GM19239 (cell line): Measurements from ENCODE around the gene DAZAP1.
"Not testable (repeated sequence)": the region's sequence is repeated elsewhere in the genome, so short reads cannot be mapped to it uniquely, and the experiment has no call there.

Source experiments
- DNase-seq: peaks from one replicate; pipeline ENCODE4 v3.0.0; 2011; ENCODE audit warnings: low spot score; ENCODE audit not compliant: insufficient read length
- FAIRE-seq: peaks from 2 replicates; lab custom pipeline; 2011; peaks lifted over from hg19 to GRCh38; lab: Jason Lieb, UNC

Gene DAZAP1

DNA sequence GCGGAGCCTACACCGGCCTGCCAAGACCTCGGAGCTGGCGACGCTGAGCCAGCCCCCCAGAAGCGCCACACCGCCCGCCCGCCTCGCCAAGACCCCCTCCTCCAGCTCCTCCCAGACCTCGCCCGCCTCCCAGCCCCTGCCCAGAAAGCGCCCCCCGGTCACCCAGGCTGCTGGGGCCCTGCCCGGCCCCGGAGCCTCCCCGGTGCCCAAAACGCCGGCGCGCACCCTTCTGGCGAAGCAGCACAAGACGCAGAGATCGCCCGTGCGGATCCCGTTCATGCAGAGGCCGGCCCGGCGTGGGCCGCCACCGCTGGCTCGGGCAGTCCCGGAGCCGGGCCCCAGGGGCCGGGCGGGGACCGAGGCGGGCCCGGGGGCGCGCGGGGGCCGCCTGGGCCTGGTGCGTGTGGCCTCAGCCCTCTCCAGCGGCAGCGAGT is 61.5 kb downstream of the DAZAP1 start:
- FAIRE-seq: no peak
- no peak for DNase-seq

DNA sequence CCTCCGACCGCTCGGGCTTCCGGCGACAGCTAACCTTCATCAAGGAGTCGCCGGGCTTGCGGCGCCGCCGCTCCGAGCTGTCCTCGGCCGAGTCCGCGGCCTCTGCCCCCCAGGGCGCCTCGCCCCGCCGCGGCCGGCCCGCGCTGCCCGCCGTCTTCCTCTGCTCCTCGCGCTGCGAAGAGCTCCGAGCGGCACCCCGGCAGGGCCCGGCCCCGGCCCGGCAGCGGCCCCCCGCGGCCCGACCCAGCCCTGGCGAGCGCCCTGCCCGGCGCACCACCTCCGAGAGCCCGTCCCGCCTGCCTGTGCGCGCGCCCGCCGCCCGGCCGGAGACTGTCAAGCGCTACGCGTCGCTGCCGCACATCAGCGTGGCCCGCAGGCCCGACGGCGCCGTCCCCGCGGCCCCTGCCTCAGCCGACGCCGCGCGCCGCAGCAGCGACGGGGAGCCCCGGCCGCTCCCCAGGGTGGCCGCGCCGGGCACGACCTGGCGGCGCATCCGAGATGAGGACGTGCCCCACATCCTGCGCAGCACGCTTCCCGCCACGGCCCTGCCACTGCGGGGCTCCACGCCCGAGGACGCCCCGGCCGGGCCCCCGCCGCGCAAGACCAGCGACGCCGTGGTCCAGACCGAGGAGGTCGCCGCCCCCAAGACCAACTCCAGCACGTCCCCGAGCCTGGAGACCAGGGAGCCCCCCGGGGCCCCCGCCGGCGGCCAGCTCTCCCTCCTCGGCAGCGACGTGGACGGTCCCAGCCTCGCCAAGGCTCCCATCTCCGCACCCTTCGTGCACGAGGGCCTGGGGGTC is 62.1 kb downstream of the DAZAP1 start:
- DNase-seq: no peak
- no peak for FAIRE-seq

DNA sequence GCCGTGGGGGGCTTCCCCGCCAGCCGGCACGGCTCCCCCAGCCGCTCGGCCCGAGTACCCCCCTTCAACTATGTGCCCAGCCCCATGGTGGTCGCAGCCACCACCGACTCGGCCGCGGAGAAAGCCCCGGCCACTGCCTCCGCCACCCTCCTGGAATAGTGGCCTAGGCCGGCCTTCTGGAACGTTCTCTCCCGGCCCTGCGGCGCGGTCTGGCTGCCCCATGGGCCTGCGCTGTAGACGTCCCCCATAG is 62.6 kb downstream of the DAZAP1 start:
- no peak for FAIRE-seq
- DNase-seq: no peak

DNA sequence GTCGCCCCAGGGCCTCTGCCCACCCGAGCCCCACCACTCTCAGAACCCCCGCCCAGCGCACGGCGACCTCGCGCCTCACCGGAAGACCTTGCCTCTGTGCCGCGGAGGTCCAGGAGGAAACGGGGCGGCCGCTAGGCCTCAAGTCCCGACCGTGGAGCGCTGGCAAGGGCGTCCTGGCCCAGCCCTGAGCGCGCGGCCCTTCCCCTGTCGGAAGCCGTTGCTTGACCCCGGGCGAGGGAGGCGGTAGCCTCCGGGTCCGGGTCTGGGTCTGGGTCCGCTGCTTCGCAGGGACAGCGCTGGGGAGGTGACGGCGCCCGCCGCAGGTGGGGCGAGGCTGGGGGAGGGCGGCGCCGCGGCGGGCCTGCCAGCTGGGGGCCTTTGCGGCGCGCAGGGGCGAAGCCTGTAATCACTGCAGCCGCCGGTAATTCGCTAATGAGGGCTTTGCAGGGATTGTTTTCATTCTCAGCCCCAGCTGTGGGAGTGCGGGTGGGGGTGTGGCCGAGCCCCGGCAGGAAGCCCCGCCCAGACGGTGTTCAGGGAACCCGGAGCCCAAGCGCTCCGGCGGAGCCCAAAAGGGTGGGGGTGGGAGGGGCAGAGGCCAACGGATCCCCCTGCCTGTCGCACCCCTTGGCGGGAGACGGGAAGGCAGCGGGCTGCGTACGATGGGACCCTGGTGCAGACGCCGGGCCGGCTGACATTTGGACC is 63.1 kb downstream of the DAZAP1 start:
- FAIRE-seq (no peak), DNase-seq (peak; percentile 87)

GRCh38 chr19:1471010-1471514 is 63.7 kb downstream of the DAZAP1 start:
- no peak for FAIRE-seq
- DNase-seq: no peak

- no peak for FAIRE-seq
- no peak for DNase-seq
These were observed 64.3 kb downstream of the DAZAP1 start for GRCh38 chr19:1471515-1472160.

DNA sequence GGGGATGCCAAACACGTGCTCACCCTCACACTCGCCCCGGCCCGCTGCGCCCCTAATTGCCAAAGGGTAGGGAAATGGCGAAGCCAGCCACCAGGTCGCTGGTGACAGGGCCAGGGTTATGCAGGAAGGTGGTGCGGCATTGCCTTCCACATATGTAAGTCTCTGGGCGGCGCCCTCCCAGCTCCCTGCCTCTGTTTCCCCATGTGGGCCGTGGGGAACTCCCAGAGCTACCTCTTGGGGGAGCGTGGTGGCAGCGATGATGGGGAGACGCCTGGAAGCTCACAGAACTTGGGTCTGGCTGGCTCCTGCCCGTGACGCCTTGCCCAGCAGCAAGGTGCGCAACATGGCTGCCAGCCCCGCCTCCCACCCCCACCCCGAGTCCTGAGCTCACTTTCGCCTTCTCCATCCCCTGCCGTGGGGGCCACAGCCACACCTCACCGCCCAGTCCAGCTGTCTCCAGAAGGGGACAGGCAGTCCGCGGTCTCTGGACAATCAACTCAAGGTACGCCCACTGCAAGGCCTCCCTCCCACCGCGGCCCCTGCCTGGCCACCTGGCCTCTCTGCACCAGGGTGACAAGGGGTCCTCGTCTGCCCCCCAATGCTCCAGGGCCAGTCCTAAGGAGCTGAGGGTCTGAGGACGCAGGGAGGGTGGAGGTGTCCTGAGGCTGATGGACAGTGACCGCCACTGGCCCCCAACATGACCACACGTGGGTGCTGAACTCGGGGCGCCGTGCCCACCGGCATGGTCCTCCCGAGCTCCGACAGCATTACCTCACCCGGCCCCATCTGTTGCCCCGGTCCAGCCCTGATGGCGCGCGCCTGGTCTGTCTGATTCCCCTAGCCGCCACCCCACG is 65.1 kb downstream of the DAZAP1 start:
- DNase-seq (no peak), FAIRE-seq (no peak)

- DNase-seq (no peak), FAIRE-seq (no peak)
These were observed 65.9 kb downstream of the DAZAP1 start for GRCh38 chr19:1473085-1473851.

- FAIRE-seq (no peak), DNase-seq (no peak)
These were observed 66.8 kb downstream of the DAZAP1 start for GRCh38 chr19:1474011-1474764.

GRCh38 chr19:1474765-1475351 is 67.5 kb downstream of the DAZAP1 start:
- FAIRE-seq (no peak), DNase-seq (no peak)

- DNase-seq (no peak), FAIRE-seq (no peak)
These were observed 68.5 kb downstream of the DAZAP1 start for GRCh38 chr19:1475751-1476437.

- DNase-seq, FAIRE-seq: not testable (repeated sequence)
These were observed 69.7 kb downstream of the DAZAP1 start for GRCh38 chr19:1477056-1477455.

DNA sequence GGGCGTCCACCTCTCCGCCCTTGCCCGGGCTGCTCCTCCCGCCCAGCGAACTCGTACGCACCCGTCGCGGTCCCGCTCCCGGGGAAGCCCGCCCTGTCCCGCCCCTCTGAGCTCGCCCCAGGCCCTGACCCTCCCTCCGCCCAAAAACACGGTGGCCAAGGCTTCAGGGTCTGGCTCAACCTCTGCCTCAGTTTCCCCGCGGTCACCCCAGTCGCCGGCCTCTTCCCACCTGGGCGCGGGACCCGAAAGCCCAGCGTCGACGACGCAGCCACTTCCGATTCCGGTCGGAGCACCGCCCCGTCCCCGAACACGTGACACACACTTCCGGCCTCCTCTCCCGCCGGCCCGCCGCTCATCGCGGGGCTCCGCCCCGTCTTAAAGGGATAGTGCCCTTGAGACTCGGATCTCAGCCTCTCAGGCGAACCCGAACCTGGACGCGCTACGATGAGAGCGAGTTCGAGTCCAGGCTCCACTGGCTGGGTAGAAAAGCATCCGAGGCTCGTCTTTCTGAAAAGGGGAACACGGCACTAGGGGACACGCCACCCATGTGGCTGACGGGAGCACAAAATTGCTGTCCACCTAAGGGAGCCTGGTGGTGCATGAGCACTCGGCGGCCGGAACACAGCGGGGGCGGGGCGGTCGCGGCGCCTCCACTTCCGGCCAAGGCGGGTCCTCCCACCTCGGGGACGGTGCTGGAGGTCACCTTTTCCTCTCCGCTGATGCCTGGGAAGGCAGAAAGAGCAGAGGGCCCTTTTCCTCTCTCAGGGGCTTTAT is 71.7 kb downstream of the DAZAP1 start, which contains the start of gene C19orf25:
TSS of gene C19orf25 (minus strand) at position 282 of the 774 bp plus-strand sequence. CDS start 312 bp downstream, outside the sequence.
- FAIRE-seq: peak; percentile 97

GRCh38 chr19:1481224-1481892 is 74.0 kb downstream of the DAZAP1 start:
- no peak for FAIRE-seq

More for the DNA sequence above, 71.7 kb downstream of the DAZAP1 start, which contains the start of gene C19orf25:
- peak; percentile 100 for DNase-seq

GRCh38 chr19:1481893-1482360 is 74.5 kb downstream of the DAZAP1 start:
- DNase-seq: no peak
- no peak for FAIRE-seq

More at GRCh38 chr19:1481224-1481892, 74.0 kb downstream of the DAZAP1 start:
- DNase-seq: no peak
